GM12892 (cell line): ENCODE data around the gene KAT6B.

ENCODE experiments used
- DNase-seq: peaks from one replicate; pipeline ENCODE4 v3.0.0; 2011; ENCODE audit not compliant: insufficient read length
- FAIRE-seq: peaks from 2 replicates; lab custom pipeline; 2011; peaks lifted over from hg19 to GRCh38; lab: Jason Lieb, UNC
- POLR2A ChIP-seq: IDR thresholded peaks from 2 replicates; pipeline ENCODE4 v1.6.1; 2011; ENCODE audit warnings: low read depth, low read length, control low read depth
- POLR2AphosphoS5 ChIP-seq: IDR thresholded peaks from 2 replicates; pipeline ENCODE4 v1.6.1; 2011; ENCODE audit warnings: low read depth, low read length, control low read depth
- TAF1 ChIP-seq: IDR thresholded peaks from 2 replicates; pipeline ENCODE4 v1.6.1; 2011; ENCODE audit warnings: low read depth, mild to moderate bottlenecking, control low read depth, low read length, borderline replicate concordance

Gene KAT6B

DNA sequence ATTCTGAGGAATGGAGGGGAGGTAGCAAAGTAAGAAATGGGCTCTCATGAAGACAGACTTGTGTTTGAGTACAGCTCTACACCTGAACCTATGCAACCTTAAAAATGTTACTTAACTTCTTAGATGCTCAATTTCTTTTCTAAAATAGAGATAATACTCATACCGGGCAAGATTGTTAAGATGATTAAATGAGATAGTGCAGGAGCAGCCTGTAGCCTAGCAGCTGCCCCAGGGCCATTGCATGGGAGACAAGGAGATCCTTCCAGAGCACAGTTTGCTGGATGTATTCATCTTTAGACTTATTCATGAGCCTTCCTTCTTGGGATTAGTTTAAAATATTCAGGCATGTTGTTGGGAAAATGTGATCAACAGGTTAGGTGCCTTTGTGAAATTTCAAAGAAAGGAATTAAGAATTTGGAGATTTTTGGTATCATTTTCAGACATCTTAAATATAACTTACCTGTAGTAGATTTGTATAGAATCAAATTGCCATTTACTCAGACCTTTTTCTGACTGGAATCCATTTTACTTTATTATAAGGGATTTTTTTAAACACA is 130.2 kb downstream of the KAT6B start:
- no peak for FAIRE-seq
- no peak for TF ChIP-seq TAF1
- no peak for TF ChIP-seq POLR2AphosphoS5
- TF ChIP-seq POLR2A, result no peak

DNA sequence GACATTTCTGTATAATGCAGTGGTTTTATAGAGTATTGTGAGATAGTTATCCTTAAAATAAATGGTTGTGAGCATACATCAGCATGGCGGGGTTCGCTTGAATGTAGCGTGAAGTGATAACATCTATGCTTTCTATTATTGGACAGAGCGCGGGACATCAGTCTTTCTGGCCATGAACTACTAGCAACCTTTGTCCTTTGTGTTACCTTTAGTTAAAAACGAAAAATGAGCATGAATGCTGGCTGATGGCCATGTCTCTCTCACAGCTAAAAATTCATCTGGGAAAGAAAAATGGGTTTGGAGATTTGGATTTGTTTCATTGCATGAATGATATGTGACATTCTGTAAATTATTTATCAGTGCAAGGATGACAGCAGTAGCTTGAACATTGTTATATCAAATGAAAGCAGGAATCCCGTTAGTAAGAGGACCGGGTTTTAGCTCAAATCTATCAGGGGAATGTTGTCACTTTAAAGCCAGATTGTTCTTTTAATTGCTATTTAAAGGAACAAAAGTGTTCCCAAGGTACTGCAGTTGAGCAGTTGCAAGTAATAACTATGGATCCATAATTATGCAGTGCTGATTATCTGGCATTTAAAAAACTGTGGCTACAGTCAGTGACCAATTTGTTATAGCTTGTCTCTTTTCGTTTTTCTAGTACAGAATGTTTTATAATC is 131.0 kb downstream of the KAT6B start:
- TF ChIP-seq TAF1 (no peak), POLR2A (no peak), POLR2AphosphoS5 (no peak)
- DNase-seq (no peak), FAIRE-seq (no peak)

More for the DNA sequence above, 130.2 kb downstream of the KAT6B start:
- DNase-seq, result no peak

DNA sequence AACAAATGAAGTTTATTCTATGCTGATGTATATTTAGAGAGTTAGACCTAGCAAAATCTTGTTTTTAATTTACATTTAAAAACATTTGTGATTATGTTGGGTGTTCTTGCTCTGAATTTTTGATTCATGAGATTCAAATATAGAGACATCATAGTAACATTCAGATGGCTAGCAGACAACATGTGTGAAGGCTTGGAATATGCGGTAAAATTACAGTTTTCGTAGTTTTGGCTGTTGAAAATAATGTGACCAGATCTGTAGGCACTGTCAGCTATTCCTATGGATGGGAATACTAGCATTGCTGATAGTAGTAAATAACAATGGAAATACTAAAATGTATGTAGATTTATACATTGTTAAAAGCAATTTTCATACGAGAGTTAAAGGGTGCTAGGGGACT is 131.9 kb downstream of the KAT6B start:
- TF ChIP-seq POLR2A (no peak), TAF1 (no peak), POLR2AphosphoS5 (no peak)
- DNase-seq (no peak), FAIRE-seq (no peak)

DNA sequence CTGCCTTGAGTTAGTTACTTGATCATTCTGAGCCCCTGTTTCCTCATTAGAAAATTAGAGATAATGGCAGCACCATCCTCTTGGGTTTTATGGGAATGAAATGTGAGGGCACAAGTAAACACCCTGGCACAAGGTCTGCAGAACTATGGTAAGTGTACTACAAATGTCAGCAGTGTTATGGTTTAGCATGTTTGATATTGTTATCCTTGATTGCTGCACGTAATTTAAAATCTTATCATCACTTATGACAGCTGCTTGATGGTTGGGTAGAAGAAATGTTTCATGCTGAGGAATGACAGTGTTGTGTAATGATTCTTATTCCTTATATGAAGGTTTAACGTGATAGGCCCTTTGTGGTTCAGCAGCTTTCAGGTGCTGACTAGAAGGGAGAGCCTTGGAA is 134.3 kb downstream of the KAT6B start:
- TF ChIP-seq POLR2A (no peak), TAF1 (no peak), POLR2AphosphoS5 (no peak)
- no peak for FAIRE-seq
- DNase-seq, result no peak

DNA sequence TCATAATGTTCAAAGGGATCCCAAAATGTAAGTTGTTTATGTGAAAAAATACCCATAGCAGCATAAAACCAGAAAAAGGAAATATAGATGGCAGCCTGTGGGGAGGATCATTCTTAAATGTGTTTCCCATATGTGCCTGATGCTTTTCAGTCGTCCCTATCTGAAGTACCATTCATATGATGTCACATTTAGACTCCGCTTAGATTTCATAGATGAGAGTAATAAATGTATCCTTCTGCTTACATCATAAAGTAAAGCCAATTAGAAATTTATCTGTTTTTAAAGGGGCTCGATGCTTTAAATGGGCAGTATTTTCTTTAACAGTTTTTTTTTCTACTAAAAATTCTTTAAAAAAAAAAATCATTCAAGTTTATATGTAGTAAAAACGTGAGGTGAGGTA is 136.1 kb downstream of the KAT6B start:
- no peak for FAIRE-seq
- no peak for DNase-seq
- no peak for TF ChIP-seq POLR2A
- TF ChIP-seq POLR2AphosphoS5, result no peak
- TF ChIP-seq TAF1, result no peak

DNA sequence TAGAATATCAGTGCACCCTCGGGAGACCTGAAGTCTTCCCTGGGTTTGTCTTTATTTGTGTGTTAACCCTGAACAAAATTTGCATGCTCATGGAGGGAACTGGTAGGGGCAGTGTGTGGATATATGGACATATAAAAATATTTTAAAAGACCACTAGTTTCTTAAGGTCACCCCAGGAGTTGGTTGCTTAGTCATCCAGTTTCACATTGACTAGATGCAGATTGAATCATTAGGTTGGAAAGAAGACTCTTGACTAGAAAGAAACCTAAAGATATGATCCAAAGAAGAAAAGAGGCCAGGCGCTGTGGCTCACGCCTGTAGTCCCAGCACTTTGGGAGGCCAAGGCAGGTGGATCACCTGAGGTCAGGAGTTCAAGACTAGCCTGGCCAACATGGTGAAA is 137.1 kb downstream of the KAT6B start:
- peak; percentile 56 for FAIRE-seq
- peak; percentile 13 for DNase-seq
- TF ChIP-seq POLR2AphosphoS5, result no peak

DNA sequence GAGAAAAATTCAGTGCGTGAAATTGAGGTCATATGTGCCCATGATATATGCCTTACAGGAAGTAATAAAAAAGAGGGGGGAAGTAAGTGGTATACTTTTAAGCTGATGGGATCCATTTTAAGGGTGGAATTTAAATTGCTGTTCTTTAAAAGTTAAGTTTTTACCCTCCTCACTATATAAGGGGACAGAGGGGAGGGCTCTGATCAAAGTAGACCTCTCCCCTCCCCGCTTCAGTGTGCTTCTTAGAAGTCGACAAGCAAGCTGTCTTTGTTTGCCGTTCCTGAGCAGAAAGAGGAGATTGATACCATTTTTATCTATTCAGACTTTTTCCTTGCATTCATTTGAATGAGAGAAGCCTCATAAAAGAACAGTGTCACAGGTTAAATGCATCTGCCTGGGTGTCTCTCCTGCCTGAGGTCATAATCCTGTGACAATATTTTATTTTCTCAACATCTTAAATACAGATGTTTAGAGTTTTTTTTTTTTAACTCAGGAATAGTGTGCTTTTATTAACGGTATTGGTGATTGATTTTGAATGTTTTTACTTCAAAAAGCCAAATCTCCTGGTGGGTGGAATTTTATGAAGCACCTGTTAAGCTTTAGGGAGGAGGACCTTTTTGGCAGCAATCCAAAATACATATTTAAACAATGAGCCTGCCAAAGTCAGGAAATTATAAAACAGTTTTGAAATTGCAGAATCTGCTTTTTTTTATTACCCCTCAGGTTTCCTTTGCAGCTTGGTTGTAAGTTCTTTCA is 141.7 kb downstream of the KAT6B start:
- TF ChIP-seq POLR2AphosphoS5, result no peak
- TF ChIP-seq TAF1, result no peak
- no peak for TF ChIP-seq POLR2A
- no peak for FAIRE-seq
- DNase-seq, result no peak

DNA sequence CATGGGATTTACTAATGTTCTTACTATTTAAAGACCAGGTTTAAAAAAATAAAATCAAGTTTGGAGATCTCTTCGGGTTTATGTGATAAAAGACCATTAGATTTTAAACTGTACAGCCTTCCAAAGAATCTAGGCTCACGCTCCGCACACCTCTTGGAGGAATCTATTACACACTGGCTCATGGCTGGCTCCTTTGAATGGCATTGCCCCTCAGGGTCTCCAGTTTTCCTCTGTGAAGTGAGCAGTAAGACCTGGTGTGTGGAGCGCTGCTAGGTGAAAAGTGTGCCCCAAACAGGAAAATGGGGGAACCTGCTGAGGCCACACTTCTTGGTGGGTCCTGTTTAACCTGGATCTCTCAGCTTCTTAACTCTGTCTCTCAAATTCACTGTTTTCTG is 142.3 kb downstream of the KAT6B start:
- FAIRE-seq (no peak), DNase-seq (no peak)
- no peak for TF ChIP-seq POLR2AphosphoS5
- TF ChIP-seq POLR2A, result no peak
- no peak for TF ChIP-seq TAF1

DNA sequence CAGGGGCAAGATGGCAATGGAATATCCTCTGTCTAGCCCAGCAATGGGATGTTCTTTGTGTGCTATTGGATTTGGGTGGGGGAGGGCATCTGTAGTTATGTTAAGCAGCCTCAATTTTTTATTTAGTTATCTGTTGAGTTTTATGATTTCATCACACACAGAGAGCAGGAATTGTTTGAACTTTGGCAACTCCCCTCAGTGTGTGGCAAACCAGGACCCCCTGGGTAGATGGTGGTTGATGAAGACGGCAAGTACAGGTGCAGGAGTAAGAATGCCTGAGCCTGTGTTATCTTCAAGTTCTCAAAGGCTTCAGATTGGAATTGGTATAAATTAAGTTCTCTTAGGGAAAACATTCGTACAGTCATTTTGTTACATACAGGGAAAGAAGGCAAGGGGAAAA is 142.7 kb downstream of the KAT6B start:
- TF ChIP-seq POLR2AphosphoS5 (no peak), TAF1 (no peak), POLR2A (no peak)
- DNase-seq, result no peak
- no peak for FAIRE-seq

DNA sequence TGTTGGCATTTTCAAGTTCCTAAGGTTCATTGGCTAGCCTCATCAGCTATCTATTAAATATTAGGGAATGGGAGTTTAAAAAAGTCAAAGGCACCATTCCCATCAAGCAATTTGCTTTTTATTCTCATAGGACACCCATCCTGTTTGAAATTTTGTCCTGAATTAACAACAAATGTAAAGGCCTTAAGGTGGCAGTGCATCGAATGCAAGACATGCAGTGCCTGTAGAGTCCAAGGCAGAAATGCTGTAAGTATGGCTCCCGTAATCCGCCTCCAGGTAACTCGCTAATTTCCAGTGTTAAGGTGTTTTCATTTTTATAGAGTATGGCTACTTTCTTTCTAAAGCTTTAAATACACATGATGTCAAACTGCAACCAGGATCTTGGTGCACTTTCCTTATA is 143.1 kb downstream of the KAT6B start:
- TF ChIP-seq POLR2A, result no peak
- TF ChIP-seq POLR2AphosphoS5, result no peak
- TF ChIP-seq TAF1, result no peak
- FAIRE-seq (no peak), DNase-seq (no peak)

DNA sequence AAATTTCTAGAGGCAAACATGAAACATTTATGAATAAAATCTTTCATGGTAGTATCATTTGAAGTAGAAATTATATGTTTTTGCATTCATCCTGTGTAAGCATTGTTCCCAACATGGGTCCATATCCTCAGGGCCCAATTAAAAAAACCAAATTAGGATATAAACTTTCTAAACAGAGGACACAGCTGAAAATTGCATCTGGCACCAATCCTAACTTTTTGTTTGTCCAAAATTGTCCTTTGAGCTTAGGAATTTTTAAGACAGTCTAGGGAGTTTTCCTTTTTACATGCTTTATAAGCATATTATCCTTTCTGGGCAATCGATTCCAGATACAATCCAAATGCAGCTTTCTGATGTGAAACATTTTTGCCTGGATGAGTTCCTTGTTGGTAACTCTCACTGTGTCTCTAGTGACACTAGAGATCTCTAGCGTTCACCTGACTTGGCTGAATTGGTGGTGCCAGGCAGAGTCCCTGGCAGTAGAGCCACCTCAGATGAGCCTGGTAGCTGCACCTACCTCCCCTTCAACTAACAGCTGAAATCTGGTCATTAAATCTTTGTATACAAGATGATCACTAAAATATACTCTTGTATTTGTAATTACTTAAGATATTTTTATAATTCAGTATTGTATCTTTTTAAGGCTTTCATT is 147.5 kb downstream of the KAT6B start:
- no peak for DNase-seq
- no peak for TF ChIP-seq POLR2A
- TF ChIP-seq POLR2AphosphoS5, result no peak
- no peak for TF ChIP-seq TAF1
- FAIRE-seq, result no peak

DNA sequence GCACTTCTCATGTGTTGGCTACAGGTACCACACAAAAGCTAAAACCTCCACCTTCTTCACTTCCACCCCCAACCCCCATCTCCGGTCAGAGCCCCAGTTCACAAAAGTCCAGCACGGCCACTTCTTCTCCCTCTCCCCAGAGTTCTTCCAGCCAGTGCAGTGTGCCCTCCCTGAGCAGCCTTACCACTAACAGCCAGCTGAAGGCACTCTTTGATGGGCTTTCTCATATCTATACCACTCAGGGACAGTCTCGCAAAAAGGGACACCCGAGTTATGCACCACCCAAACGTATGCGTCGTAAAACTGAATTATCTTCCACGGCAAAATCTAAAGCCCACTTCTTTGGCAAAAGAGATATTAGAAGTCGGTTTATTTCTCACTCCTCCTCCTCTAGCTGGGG is 149.4 kb downstream of the KAT6B start:
- no peak for FAIRE-seq
- TF ChIP-seq POLR2A, result no peak
- TF ChIP-seq TAF1, result no peak
- TF ChIP-seq POLR2AphosphoS5, result no peak
- no peak for DNase-seq
